GM19043 (cell line): ENCODE data around the gene IARS1.

Experiments used
- ATAC-seq: cut with Tn5 transposase; IDR thresholded peaks from one replicate; pipeline ENCODE4 v1.9.1; 2021; ENCODE audit warnings: low read depth; ENCODE audit not compliant: unreplicated experiment

Gene IARS1

DNA sequence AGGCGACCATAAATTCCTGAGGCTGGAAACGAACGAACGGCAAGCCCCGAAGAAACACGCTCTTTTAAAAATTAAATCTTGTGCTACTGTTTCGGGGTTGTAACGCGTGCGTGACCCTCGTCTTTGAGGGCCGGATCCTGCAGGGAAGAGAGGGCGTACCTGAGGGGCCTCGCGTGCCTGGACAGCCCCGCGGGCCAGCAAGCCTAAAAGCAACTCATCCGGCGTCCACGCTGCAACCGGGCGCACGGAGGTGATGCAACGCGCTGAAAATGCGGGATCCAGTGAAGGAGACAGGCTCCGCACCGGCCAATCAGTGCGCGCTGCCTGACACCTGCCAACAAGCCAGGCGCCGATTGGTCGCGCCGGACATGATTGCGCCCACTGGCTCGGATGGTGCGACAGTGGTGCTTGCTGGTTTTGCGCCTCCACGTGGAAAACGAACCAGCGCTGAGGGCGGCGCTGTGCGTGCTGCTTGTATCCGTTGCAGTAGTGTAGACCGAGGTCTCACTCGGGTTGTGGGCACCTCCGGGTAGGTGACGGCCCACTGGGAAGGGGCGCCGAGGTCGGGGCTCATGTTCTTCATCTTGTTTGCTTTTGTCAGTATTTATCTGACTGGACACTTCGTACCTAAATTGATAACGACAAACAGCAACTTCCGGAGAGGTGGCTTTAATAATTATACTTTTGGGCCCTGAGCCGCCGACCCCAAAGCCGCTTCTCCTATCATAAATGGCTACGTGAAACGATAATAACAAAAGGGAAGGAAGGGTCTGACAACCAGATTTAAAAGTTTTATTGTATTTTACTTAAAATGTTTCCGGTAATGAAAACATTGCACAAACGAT is at the start of gene IARS1:
TSS of gene IARS1 (minus strand) at position 246 of the 845 bp plus-strand sequence. CDS start 4,278 bp downstream, outside the sequence.
- ATAC-seq, result peak; percentile 92

DNA sequence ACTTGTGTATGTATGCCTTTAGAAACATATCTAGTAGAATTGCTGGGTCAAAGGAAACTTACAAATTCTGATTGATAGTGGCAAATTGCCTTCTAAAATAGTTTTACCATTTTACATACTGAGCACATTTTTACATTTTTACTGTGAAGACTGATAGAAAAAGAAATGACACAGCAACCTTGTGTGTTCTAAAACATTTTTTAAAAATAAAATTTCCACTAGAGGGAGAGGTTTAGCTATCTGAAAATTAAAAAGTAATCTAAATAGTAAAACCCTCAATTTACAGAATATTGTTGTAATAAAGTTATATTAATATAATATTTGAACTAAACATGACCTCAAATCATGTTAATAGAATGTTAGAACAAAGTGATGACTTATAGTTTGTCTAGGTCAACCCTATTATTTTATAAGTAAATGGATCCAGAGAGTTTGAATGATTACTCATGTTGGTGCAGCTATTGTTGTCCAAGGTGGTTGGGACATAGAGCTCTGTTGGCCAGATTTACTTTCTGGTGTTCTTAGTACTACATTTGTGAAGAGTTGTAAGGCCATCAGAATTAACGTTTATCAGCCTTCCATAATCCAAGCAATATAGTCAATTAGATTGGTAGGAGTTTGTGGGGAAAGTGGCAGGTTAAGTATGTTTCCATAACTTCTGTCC is 49.5 kb upstream of the IARS1 start:
- ATAC-seq, result no peak

GRCh38 chr9:92341578-92341977 is 48.1 kb upstream of the IARS1 start:
- ATAC-seq, result no peak

- ATAC-seq, result no peak
Measured at GRCh38 chr9:92333282-92333634, 39.8 kb upstream of the IARS1 start.

GRCh38 chr9:92332577-92333281 is 39.2 kb upstream of the IARS1 start:
- ATAC-seq, result no peak

DNA sequence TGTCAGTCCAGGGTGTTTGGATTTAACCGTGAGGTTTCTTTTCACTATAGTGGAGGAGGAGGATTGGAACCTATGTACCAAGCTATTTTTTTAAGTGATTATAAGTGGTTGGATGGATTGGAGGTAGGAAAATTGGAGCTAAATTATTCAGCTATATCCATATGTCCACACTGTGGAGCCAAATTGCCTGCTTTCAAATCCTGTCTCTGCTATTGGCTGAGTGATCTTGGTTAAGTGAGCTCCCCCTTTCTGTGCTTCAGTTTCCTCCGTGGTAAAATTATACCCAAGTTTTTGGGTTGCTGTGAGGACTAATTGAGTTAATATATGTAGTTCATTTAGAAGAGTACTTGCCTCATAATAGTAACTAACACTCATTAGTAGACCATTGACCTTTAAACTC is 34.7 kb upstream of the IARS1 start:
- ATAC-seq, result no peak

DNA sequence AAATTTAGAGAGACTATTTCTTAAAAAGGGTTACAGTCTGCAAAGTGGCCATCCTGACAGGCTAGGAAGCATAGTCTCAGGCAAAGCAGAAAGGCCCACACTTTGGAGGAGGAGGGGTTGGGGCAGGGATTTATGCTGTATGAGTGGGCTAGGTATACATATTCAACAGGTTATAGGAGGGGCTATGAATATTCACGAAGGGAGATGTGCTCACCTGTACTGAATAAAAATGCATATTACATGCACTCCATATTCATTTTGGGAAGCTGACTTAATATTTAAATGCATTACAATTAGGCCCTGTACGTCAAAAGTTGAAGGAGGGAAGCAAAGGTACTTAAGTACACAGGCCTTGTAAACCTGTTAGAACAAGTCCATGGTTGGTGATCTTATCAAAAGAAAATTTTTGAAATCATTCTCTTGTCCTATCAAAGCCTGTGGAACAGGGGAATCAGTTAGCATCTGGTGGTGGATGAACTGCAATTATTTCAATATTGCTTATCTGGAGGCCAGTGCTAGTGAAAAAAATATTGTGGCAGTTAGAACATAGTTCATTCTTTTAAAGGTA is 33.9 kb upstream of the IARS1 start:
- ATAC-seq, result no peak

DNA sequence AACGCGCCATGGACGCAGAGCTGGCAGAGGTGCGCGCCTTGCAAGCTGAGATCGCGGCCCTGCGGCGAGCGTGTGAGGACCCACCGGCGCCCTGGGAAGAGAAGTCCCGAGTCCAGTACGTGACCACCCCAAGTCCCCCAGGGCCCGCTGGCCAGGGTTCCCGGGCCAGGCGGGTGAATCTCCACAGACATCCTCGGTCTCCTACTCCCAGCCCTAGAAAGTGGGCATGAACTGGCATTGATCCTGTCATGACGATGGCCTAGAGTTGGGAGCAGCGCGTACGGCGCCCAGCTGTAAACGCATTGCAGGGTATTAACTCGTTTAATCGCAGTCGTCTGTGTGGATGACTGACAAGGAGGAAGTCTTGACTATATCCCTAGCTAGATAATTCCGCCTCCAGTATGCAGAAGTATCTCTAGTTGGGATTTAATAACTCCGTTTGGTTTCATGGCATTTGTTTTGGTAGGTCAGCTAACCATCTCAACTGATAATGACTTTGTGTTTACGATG is 32.5 kb upstream of the IARS1 start:
- ATAC-seq, result no peak

DNA sequence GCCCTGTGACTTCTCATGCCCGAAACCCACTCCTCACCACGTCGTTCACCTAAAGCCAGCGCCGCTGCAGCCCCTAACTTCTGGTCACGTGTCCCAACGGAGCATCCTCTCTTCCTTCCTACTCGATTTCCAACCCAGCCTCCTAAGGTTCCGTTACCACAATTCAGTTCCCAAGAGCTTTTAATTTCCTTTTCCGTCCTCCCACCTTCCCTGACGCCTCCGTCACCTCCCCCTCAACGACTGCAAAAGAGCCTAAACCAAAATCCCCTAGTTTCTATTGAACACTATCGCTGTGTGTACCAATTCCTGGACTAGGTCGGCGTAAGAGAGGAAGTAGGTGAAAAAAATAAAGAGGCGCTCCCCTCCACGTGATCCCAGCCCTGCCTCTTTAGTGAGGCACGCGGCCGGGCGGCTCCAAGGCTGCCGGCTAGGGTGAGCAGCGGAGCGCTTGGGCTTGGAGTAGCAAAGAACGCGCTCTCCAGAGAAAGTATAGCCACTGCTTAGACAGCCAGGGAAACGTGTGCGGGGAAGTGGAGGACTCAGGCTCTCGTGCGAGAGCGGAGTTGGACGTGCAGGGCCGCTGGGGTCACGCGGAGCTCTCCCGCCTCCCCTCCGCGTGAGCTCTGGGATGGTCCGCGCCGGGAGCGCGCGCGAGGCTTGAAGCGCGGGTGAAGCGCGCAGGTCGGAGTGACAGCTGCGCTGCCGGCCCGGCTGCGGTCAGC is 31.9 kb upstream of the IARS1 start, which contains the start of the genes CENPP and NOL8:
TSS of gene CENPP (plus strand) at position 685 of the 722 bp plus-strand sequence.
TSS of gene NOL8 (minus strand) at position 82 of the 722 bp plus-strand sequence. CDS start 1,189 bp downstream, outside the sequence.
- ATAC-seq, result peak; percentile 86

DNA sequence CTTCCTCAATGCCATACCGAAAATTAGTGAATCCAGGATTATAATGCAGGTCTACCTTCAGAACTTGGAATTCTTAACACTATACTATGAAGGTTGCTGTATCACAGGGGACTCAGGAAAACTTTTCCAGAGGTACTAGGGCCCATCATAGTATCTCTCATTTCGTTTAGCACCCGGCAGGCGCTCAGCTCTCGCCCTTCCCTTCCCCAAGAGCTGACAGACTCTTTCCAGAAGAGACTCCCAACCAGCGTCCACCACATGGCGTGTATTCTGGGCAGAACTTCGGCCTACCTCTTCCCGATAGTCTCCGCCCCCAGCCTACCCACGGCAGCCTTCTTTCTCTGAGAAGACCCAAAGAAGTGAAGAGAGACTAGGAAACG is 31.4 kb upstream of the IARS1 start:
- ATAC-seq, result no peak

DNA sequence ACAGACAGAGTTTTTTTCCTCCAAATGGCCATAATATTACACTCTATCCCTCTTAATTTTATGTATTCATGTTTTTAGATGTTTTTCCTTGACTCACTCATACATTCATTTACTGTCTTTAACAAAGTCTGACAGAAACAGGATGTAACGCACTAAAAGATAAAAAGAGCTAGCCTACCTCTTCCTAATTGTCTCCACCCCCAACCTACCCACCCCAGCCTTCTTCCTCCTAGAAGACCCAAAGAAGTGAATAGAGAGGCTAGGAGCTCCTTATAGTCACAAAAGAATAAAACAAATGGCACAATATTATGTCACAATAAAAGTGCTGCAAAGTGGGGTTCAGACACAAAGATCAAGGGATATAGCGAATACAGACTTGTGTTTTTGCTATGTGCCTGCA is 30.9 kb upstream of the IARS1 start:
- no peak for ATAC-seq

GRCh38 chr9:92315456-92315855 is 22.0 kb upstream of the IARS1 start:
- ATAC-seq, result no peak

DNA sequence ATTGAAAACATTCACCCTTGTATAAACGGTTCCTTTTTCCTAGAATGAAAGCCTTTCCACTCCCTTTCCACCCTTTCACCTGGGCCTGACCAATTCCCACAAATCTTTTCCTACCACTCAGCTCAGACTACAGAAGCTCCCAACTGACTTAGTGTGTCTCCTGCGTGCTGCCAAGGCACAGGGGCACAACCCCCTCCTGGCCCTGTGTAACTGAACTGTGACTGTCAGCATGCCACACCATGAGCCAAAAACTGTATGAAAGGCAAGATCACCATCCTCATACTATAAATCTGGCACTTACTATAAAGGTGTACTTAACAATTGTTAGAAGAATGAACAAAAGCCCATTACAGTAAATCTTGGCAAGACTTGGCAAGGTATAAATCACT is 20.1 kb upstream of the IARS1 start:
- no peak for ATAC-seq

GRCh38 chr9:92312887-92313623 is 19.6 kb upstream of the IARS1 start:
- no peak for ATAC-seq

GRCh38 chr9:92310562-92310961 is 17.1 kb upstream of the IARS1 start:
- ATAC-seq, result no peak

DNA sequence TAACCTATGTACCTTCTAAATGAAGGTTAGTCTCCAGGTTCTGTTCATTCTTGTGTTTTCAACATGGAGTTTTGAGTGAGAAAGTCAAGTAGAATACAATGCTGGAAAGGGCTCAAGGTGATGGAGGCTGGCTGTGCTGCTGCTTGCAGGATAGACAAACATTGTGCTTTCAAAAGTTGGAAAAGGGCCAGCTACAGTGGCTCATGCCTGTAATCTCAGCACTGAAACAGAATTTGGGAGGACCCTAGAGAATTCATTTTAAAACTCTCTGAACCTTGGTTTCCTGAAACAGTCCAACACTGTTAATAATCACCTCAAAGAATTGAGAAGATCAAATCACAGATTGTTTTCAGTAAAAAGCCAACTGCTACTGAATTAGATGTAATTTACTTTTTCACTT is 15.4 kb upstream of the IARS1 start:
- ATAC-seq, result no peak

GRCh38 chr9:92300936-92301335 is 7.4 kb upstream of the IARS1 start:
- ATAC-seq, result no peak

- no peak for ATAC-seq
Measured at GRCh38 chr9:92299116-92299515, 5.6 kb upstream of the IARS1 start.

- no peak for ATAC-seq
Measured at GRCh38 chr9:92298036-92298435, 4.5 kb upstream of the IARS1 start.
